ENCODE results near the gene MRPS30. TPM values are rescaled to one million over a fixed set of nuclear protein-coding genes. Genes with fewer than 3 reads are reported as not detected.

Gene MRPS30
- total RNA-seq, 1 experiment from 2014 or later: 101 TPM

- TF ChIP-seq YY1 (IDR thresholded peaks at IDR 0.05; ENCODE audit: extremely low read depth, insufficient replicate concordance, low read depth, low read length): no peak
- no peak for TF ChIP-seq ZFX (IDR thresholded peaks at IDR 0.05)
- TF ChIP-seq EZH2phosphoT487 (IDR thresholded peaks at IDR 0.05; ENCODE audit: borderline replicate concordance): no peak
- no peak for TF ChIP-seq SP1 (IDR thresholded peaks at IDR 0.05; ENCODE audit: low read depth)
Measured at GRCh38 chr5:44809956-44810420, 1.2 kb downstream of the MRPS30 start (continued).

- no peak overlapping the region for H3K27ac ChIP-seq (ENCODE audit: low read depth, low read length)
- no peaks in the 10 kb centered on the region for H3K27me3 ChIP-seq (ENCODE audit: insufficient read depth, low read length)
- H3K79me2 ChIP-seq (ENCODE audit: insufficient read depth, low read length): peaks cover 97% of the 10 kb centered on the region
- POLR2A ChIA-PET: no interaction called here
- DNase-seq (ENCODE audit: low read depth, low spot score) (no peak), ATAC-seq (no peak)
- no peaks in the 10 kb centered on the region for H3K9me3 ChIP-seq (ENCODE audit: control insufficient read depth in 1 of 2, insufficient read depth in 1 of 2, low read depth in 1 of 2, low read length in 2 of 2)
- no peaks in the 10 kb centered on the region for H3K9me2 ChIP-seq (ENCODE audit: insufficient read depth)
- H3K4me3 ChIP-seq (replicated peaks in 1 of 2; ENCODE audit: low read depth in 1 of 2, low read length in 2 of 2): no peak overlapping the region
- RAD21 ChIA-PET (ENCODE audit: low non-redundant PET in 1 of 2, low total read pairs in 2 of 2, uncharacterized antibody in 2 of 2, unreplicated experiment in 2 of 2): no interaction called here
- intact Hi-C loops (cut with micrococcal nuclease): no loop called here
- CTCF ChIA-PET: no interaction called here
- H3K9ac ChIP-seq (ENCODE audit: low read length): no peak overlapping the region
- no TSS peak for BruUV-seq (replicated peaks)
- peaks cover 6% of the 10 kb centered on the region in 2 experiments; a peak in 3 of 4 replicates for H3K4me1 ChIP-seq (ENCODE audit: control insufficient read depth in 1 of 2, insufficient read depth in 2 of 2, low read length in 2 of 2)
- peaks cover 55 to 70% of the 10 kb centered on the region in 2 experiments for H3K36me3 ChIP-seq (ENCODE audit: control insufficient read depth in 1 of 2, insufficient read depth in 2 of 2, low read length in 2 of 2)
- H3K4me2 ChIP-seq (ENCODE audit: low read length): no peak overlapping the region
- no peak for TF ChIP-seq FOSL1 (IDR thresholded peaks at IDR 0.05; ENCODE audit: low read depth)
- no peak for TF ChIP-seq SP1 (IDR thresholded peaks at IDR 0.05; ENCODE audit: low read depth)
- no peak for TF ChIP-seq YY1 (IDR thresholded peaks at IDR 0.05; ENCODE audit: extremely low read depth, insufficient replicate concordance, low read depth, low read length)
- TF ChIP-seq, protein P1, sequence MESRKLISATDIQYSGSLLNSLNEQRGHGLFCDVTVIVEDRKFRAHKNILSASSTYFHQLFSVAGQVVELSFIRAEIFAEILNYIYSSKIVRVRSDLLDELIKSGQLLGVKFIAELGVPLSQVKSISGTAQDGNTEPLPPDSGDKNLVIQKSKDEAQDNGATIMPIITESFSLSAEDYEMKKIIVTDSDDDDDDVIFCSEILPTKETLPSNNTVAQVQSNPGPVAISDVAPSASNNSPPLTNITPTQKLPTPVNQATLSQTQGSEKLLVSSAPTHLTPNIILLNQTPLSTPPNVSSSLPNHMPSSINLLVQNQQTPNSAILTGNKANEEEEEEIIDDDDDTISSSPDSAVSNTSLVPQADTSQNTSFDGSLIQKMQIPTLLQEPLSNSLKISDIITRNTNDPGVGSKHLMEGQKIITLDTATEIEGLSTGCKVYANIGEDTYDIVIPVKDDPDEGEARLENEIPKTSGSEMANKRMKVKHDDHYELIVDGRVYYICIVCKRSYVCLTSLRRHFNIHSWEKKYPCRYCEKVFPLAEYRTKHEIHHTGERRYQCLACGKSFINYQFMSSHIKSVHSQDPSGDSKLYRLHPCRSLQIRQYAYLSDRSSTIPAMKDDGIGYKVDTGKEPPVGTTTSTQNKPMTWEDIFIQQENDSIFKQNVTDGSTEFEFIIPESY (IDR thresholded peaks at IDR 0.05; ENCODE audit: extremely low read depth, insufficient replicate concordance, low read length): no peak
- H2AFZ ChIP-seq (ENCODE audit: low read depth, low read length, poor library complexity, severe bottlenecking): no peak overlapping the region
- peaks cover 6% of the 10 kb centered on the region; the same call in 1 of the 2 replicates for H4K20me1 ChIP-seq (ENCODE audit: insufficient read depth)
Measured at GRCh38 chr5:44814761-44815160, 6.0 kb downstream of the MRPS30 start.

Data from HCT116 (cell line).